GM23248 (cell line): Measurements from ENCODE around the gene CRTC3. TPM values are rescaled to one million over a fixed set of nuclear protein-coding genes. Genes with fewer than 3 reads are reported as not detected.

Experiments used
- DNase-seq: peaks from one replicate; pipeline ENCODE4 v3.0.0-alpha.2; 2015
- H2AFZ ChIP-seq: fragments of 200-600 bp; sonication (generic); 2 replicates; pipeline ENCODE4 v1.6.1; 2016; ENCODE audit warnings: antibody characterized with exemption
- H3F3A ChIP-seq: fragments of 200-600 bp; sonication (generic); 2 replicates; pipeline ENCODE4 v1.6.1; 2016; ENCODE audit warnings: mild to moderate bottlenecking, antibody characterized with exemption, mixed run types; ENCODE audit not compliant: insufficient read depth
- H3K27ac ChIP-seq: fragments of 200-600 bp; sonication (generic); 2 replicates; pipeline ENCODE4 v1.5.1; 2016; ENCODE audit warnings: mild to moderate bottlenecking
- H3K27me3 ChIP-seq: fragments of 200-600 bp; sonication (generic); replicated peaks from 2 replicates; pipeline ENCODE4 v1.6.1; 2016; ENCODE audit warnings: mild to moderate bottlenecking; ENCODE audit not compliant: insufficient read depth
- H3K36me3 ChIP-seq: fragments of 200-600 bp; sonication (generic); 2 replicates; pipeline ENCODE4 v1.6.1; 2016; ENCODE audit warnings: low read depth, mild to moderate bottlenecking
- H3K4me1 ChIP-seq: fragments of 200-600 bp; sonication (generic); 2 replicates; pipeline ENCODE4 v1.6.1; 2016; ENCODE audit warnings: mild to moderate bottlenecking; ENCODE audit not compliant: insufficient read depth
- H3K4me2 ChIP-seq: fragments of 200-600 bp; sonication (generic); one replicate; pipeline ENCODE4 v1.6.1; 2016; ENCODE audit warnings: mild to moderate bottlenecking; ENCODE audit not compliant: unreplicated experiment
- H3K4me3 ChIP-seq: fragments of 200-600 bp; sonication (generic); 2 replicates; pipeline ENCODE4 v1.5.1; 2016; ENCODE audit warnings: mild to moderate bottlenecking
- H3K79me2 ChIP-seq: fragments of 200-600 bp; sonication (generic); 2 replicates; pipeline ENCODE4 v1.6.1; 2016; ENCODE audit warnings: mild to moderate bottlenecking; ENCODE audit not compliant: insufficient read depth
- H3K9ac ChIP-seq: fragments of 200-600 bp; sonication (generic); 2 replicates; pipeline ENCODE4 v1.6.1; 2016; ENCODE audit warnings: mild to moderate bottlenecking
- H3K9me2 ChIP-seq: fragments of 200-600 bp; sonication (generic); 2 replicates; pipeline ENCODE4 v1.6.1; 2016; ENCODE audit warnings: mixed run types, mild to moderate bottlenecking, moderate library complexity; ENCODE audit not compliant: insufficient read depth
- H3K9me3 ChIP-seq: fragments of 200-600 bp; sonication (generic); one replicate; pipeline ENCODE4 v1.6.1; 2017; ENCODE audit warnings: low read depth
- H4K20me1 ChIP-seq: fragments of 200-600 bp; sonication (generic); 2 replicates; pipeline ENCODE4 v1.6.0; 2016; ENCODE audit not compliant: insufficient read depth
- EZH2 ChIP-seq: fragments of 200-600 bp; sonication (generic); IDR thresholded peaks from 2 replicates; pipeline ENCODE4 v1.6.1; 2018; ENCODE audit warnings: antibody characterized with exemption, mild to moderate bottlenecking; ENCODE audit not compliant: insufficient read depth, poor library complexity, severe bottlenecking
- EZH2phosphoT487 ChIP-seq: fragments of 200-600 bp; sonication (generic); IDR thresholded peaks from 2 replicates; pipeline ENCODE4 v1.6.1; 2018; ENCODE audit warnings: antibody characterized with exemption, moderate library complexity, mild to moderate bottlenecking, low read depth; ENCODE audit not compliant: insufficient read depth
- WGBS, 2 experiments: methylation state at CpG; one replicate each; pipeline ENCODE4 v1.1.6; 2015 to 2017; ENCODE audit warnings: low lambda C conversion rate in 2 of 2, low coverage in 1 of 2; ENCODE audit errors: missing lambda C conversion rate in 2 of 2; 5-methylcytosine and 5-hydroxymethylcytosine counted together
- in situ Hi-C: fragments of 300-500 bp; cut with MboI; formaldehyde crosslinking; loops from 2 replicates; pipeline ENCODE4 v1.15.0; 2020
- polyA plus RNA-seq: library from polyadenylated mRNA; unstranded; fragments of >200 nt; fragmentation: Nextera tagmentation; extraction: Ambion mirVana; gene quantifications from 2 replicates; pipeline ENCODE4 v1.2.1, GENCODE V29; 2016
- total RNA-seq: library from RNA; depleted of rRNA; stranded (reverse); fragments of >200 nt; shearing (Covaris generic); gene quantifications from 2 replicates; pipeline ENCODE4 v1.2.3, GENCODE V29; 2014

Gene CRTC3
- total and polyA plus RNA-seq, 2 experiments from 2014 or later, result 18.1 to 18.6 TPM

DNA sequence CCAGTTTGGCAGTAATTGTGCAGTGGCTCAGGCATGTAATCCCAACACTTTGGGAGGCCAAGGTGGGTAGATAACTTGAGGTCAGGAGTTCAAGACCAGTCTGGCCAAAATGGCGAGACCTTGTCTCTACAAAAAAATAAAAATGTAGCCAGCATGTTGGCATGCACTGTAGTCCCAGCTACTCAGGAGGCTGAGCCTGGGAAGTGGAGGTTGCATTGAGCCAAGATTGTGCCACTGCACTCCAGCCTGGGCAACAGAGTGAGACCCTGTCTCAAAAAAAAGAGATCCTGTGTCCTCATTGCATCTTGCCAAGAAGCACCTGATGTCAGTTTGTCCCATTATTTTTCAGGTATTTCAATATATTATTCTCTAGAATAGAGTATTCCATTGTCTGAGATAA lies 61.8 kb downstream of the CRTC3 start:
- Histone ChIP-seq H3K4me1 (peaks cover 31% of the 10 kb centered on the region), H3K27ac (peak overlapping the region; percentile 85), H3K36me3 (no peaks in the 10 kb centered on the region), H3K27me3 (no peaks in the 10 kb centered on the region), H3K9ac (0 out of 2 replicates have a peak overlapping the region, but pooled peaks have one; percentile 38), H4K20me1 (no peaks in the 10 kb centered on the region), H3K4me3 (no peak overlapping the region), H3K4me2 (peak overlapping the region; percentile 46), H3K9me3 (no peaks in the 10 kb centered on the region), H3K9me2 (no peaks in the 10 kb centered on the region), H3K79me2 (peaks cover 72% of the 10 kb centered on the region), H3F3A (peaks cover 32% of the 10 kb centered on the region), H2AFZ (no peak overlapping the region)
- no peak for TF ChIP-seq EZH2phosphoT487
- TF ChIP-seq EZH2, result no peak
- WGBS, 2 experiments, result 100% methylated on average over 1 of the region's 1 CpG
- in situ Hi-C loops, result no loop called here
- no peak for DNase-seq

- H3F3A ChIP-seq, result peaks cover 32% of the 10 kb centered on the region
- peak overlapping the region; percentile 46 for H3K4me2 ChIP-seq
- peaks cover 31% of the 10 kb centered on the region for H3K4me1 ChIP-seq
- WGBS, 2 experiments, result 5 to 6% methylated on average over 5 of the region's 5 CpGs
- no peaks in the 10 kb centered on the region for H3K36me3 ChIP-seq
- H3K4me3 ChIP-seq, result peak overlapping the region; percentile 1; the same call in 1 of the 2 replicates
- H3K27me3 ChIP-seq, result no peaks in the 10 kb centered on the region
- H3K9me3 ChIP-seq, result no peaks in the 10 kb centered on the region
- peak overlapping the region; percentile 38; the same call in 1 of the 2 replicates for H3K9ac ChIP-seq
- no peak overlapping the region for H2AFZ ChIP-seq
- TF ChIP-seq EZH2phosphoT487 (no peak), EZH2 (no peak)
- no peaks in the 10 kb centered on the region for H3K9me2 ChIP-seq
- peak overlapping the region; percentile 85 for H3K27ac ChIP-seq
- H4K20me1 ChIP-seq, result no peaks in the 10 kb centered on the region
- peaks cover 71% of the 10 kb centered on the region for H3K79me2 ChIP-seq
- in situ Hi-C loops, result no loop called here
- peak; percentile 91 for DNase-seq
Observed at GRCh38 chr15:90592131-90592881, 62.6 kb downstream of the CRTC3 start.

DNA sequence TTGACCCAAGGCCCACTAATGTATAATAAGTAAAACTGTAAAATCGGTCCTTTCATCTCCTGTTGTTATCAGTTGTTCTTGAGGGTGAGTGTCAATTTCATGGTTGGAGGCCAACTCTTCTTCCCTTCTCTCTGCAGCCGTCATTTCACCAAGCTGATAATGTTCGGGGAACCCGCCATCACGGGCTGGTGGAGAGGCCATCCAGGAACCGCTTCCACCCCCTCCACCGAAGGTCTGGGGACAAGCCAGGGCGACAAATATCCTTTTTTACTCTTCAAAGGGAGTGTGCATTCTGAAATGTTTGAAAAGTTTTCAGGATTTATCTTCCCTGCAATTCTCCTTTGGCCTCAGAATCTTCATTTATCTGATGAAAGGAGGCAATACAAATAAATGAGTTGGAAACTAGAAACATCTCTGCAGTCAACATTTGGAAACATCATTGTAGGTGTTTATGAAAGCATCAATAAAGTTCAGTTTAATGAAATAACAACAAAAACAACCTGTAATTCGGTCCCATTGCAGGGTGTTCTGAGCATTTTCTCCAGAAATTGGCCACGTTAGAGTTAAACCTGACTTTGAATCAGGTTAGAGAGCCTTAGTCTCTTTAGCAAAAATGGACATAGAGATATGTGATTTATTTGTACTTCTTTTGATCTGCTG lies 63.9 kb downstream of the CRTC3 start:
- Histone ChIP-seq H4K20me1 (no peaks in the 10 kb centered on the region), H3F3A (peaks cover 32% of the 10 kb centered on the region), H3K4me1 (peaks cover 31% of the 10 kb centered on the region), H3K27ac (peak overlapping the region; percentile 85; the same call in 1 of the 2 replicates), H3K79me2 (peaks cover 70% of the 10 kb centered on the region), H3K9me2 (no peaks in the 10 kb centered on the region), H3K36me3 (no peaks in the 10 kb centered on the region), H3K9me3 (no peaks in the 10 kb centered on the region), H3K27me3 (no peaks in the 10 kb centered on the region), H3K9ac (no peak overlapping the region), H3K4me3 (no peak overlapping the region), H2AFZ (no peak overlapping the region), H3K4me2 (no peak overlapping the region)
- 87 to 90% methylated on average over 10 of the region's 10 CpGs for WGBS, 2 experiments
- no peak for TF ChIP-seq EZH2phosphoT487
- no peak for DNase-seq
- in situ Hi-C loops, result no loop called here

DNA sequence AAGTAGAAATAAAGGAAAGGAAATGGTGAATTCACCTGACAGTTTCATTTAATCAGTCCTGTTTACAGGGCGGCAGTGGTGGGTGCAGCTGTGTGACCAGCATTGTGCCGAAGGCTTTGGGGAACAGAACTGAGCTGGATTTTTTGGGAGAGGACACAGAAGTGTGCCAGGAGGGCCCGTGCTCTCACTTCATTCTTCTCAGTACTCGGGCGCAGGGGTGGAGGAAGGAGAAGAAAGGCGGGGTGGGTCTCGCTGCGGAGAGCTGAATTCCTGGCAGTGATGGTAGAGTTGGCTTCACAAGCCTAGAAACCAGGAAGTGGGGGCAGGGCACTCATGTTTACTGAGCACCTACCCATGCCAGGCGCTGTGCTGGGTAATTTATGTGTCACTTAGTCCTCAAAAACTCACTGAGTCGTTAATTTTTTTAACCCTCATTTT lies 64.6 kb downstream of the CRTC3 start:
- peaks cover 32% of the 10 kb centered on the region for H3F3A ChIP-seq
- DNase-seq, result peak; percentile 51
- no peaks in the 10 kb centered on the region for H3K9me2 ChIP-seq
- no peaks in the 10 kb centered on the region for H4K20me1 ChIP-seq
- no peaks in the 10 kb centered on the region for H3K36me3 ChIP-seq
- no peak overlapping the region for H3K4me2 ChIP-seq
- H3K27me3 ChIP-seq, result no peaks in the 10 kb centered on the region
- in situ Hi-C loops, result no loop called here
- 23 to 33% methylated on average over 10 of the region's 10 CpGs for WGBS, 2 experiments
- no peak for TF ChIP-seq EZH2phosphoT487
- TF ChIP-seq EZH2, result no peak
- H3K9me3 ChIP-seq, result no peaks in the 10 kb centered on the region
- H2AFZ ChIP-seq, result no peak overlapping the region
- H3K27ac ChIP-seq, result peak overlapping the region; percentile 39
- H3K9ac ChIP-seq, result peak overlapping the region; percentile 17; the same call in 1 of the 2 replicates
- peaks cover 67% of the 10 kb centered on the region for H3K79me2 ChIP-seq
- no peak overlapping the region for H3K4me3 ChIP-seq
- H3K4me1 ChIP-seq, result peaks cover 31% of the 10 kb centered on the region
